ENCODE measurements around the gene ITGA1. TPM values are rescaled to one million over a fixed set of nuclear protein-coding genes. Genes with fewer than 3 reads are reported as not detected.
A peak's percentile ranks its signal among the peaks of the same experiment; 100 is the strongest.

The ITGA1 gene
- total RNA-seq, 1 donor from 2014 or later: 3.0 TPM

GRCh38 chr5:52838326-52839015, 50.8 kb downstream of the ITGA1 start:
- Mint-ChIP-seq H3K9me3 (no peaks in the 10 kb centered on the region), H3K27me3 (ENCODE audit: low read depth) (no peaks in the 10 kb centered on the region), H3K4me1 (peaks cover 22% of the 10 kb centered on the region), H3K36me3 (ENCODE audit: low read depth) (no peaks in the 10 kb centered on the region), H3K27ac (ENCODE audit: unreplicated experiment) (no peak overlapping the region), H3K4me3 (no peak overlapping the region)
- no peak for TF ChIP-seq CTCF (conservative IDR thresholded peaks at IDR 0.05)
- no peak for DNase-seq (ENCODE audit: low read depth, low spot score)

- no peak for TF ChIP-seq CTCF (conservative IDR thresholded peaks at IDR 0.05)
- Mint-ChIP-seq H3K4me1 (peaks cover 22% of the 10 kb centered on the region), H3K9me3 (no peaks in the 10 kb centered on the region), H3K27ac (ENCODE audit: unreplicated experiment) (no peak overlapping the region), H3K36me3 (ENCODE audit: low read depth) (no peaks in the 10 kb centered on the region), H3K4me3 (no peak overlapping the region), H3K27me3 (ENCODE audit: low read depth) (no peaks in the 10 kb centered on the region)
- no peak for DNase-seq (ENCODE audit: low read depth, low spot score)
Observed at GRCh38 chr5:52839285-52839684, 51.6 kb downstream of the ITGA1 start.

GRCh38 chr5:52840277-52841050, 52.7 kb downstream of the ITGA1 start:
- Mint-ChIP-seq H3K27ac (ENCODE audit: unreplicated experiment) (peak overlapping the region; percentile 73), H3K4me1 (peaks cover 22% of the 10 kb centered on the region), H3K36me3 (ENCODE audit: low read depth) (no peaks in the 10 kb centered on the region), H3K4me3 (peak overlapping the region; percentile 3), H3K9me3 (no peaks in the 10 kb centered on the region), H3K27me3 (ENCODE audit: low read depth) (no peaks in the 10 kb centered on the region)
- no peak for TF ChIP-seq CTCF (conservative IDR thresholded peaks at IDR 0.05)
- no peak for DNase-seq (ENCODE audit: low read depth, low spot score)

GRCh38 chr5:52841114-52841513, 53.4 kb downstream of the ITGA1 start:
- Mint-ChIP-seq H3K4me3 (no peak overlapping the region), H3K27ac (ENCODE audit: unreplicated experiment) (no peak overlapping the region), H3K27me3 (ENCODE audit: low read depth) (no peaks in the 10 kb centered on the region), H3K9me3 (no peaks in the 10 kb centered on the region), H3K4me1 (peaks cover 22% of the 10 kb centered on the region), H3K36me3 (ENCODE audit: low read depth) (no peaks in the 10 kb centered on the region)
- no peak for TF ChIP-seq CTCF (conservative IDR thresholded peaks at IDR 0.05)
- DNase-seq (ENCODE audit: low read depth, low spot score): no peak

- no peaks in the 10 kb centered on the region for H3K9me3 Mint-ChIP-seq
- H3K4me3 Mint-ChIP-seq: no peak overlapping the region
- H3K27ac Mint-ChIP-seq (ENCODE audit: unreplicated experiment): no peak overlapping the region
- peaks cover 22% of the 10 kb centered on the region for H3K4me1 Mint-ChIP-seq
- H3K27me3 Mint-ChIP-seq (ENCODE audit: low read depth): no peaks in the 10 kb centered on the region
- no peaks in the 10 kb centered on the region for H3K36me3 Mint-ChIP-seq (ENCODE audit: low read depth)
- no peak for TF ChIP-seq CTCF (conservative IDR thresholded peaks at IDR 0.05)
- DNase-seq (ENCODE audit: low read depth, low spot score): no peak
Observed at GRCh38 chr5:52842111-52842510, 54.4 kb downstream of the ITGA1 start.

Measured in neural crest cell (in vitro differentiated cells).